Activated effector memory CD4-positive, alpha-beta T cell treated with anti-CD3 and anti-CD28 coated beads, Interleukin-2, amount 50 U/mL, for 16 hours (primary cell): ENCODE results near the gene ZNF311.

ENCODE experiments used
- DNase-seq: peaks from one replicate; pipeline ENCODE4 v3.0.0-alpha.2; 2020

ZNF311 gene

GRCh38 chr6:29005183-29005885, at the start of gene ZNF311:
TSS of gene ZNF311 (minus strand) at chr6:29005315. CDS start at chr6:29003954, 1,361 bp downstream.
- DNase-seq, result no peak

GRCh38 chr6:29051680-29052079, 46.6 kb upstream of the ZNF311 start:
- no peak for DNase-seq

GRCh38 chr6:29045075-29045474, 40.0 kb upstream of the ZNF311 start, which contains the start of gene OR2W1:
TSS of gene OR2W1 (minus strand) at chr6:29045175. CDS start at chr6:29045175, 0 bp downstream.
- no peak for DNase-seq

GRCh38 chr6:29035951-29036350, 30.8 kb upstream of the ZNF311 start:
- DNase-seq, result no peak

GRCh38 chr6:29028821-29029220, 23.7 kb upstream of the ZNF311 start:
- no peak for DNase-seq

GRCh38 chr6:29025927-29026585, 20.9 kb upstream of the ZNF311 start:
- DNase-seq, result no peak

GRCh38 chr6:29021434-29021833, 16.3 kb upstream of the ZNF311 start:
- DNase-seq, result no peak

- DNase-seq, result no peak
Observed at GRCh38 chr6:29019629-29020028, 14.5 kb upstream of the ZNF311 start.

GRCh38 chr6:29017428-29017802, 12.3 kb upstream of the ZNF311 start:
- no peak for DNase-seq

GRCh38 chr6:29016559-29017427, 11.7 kb upstream of the ZNF311 start:
- peak; percentile 93 for DNase-seq

GRCh38 chr6:29014729-29015608, 9.9 kb upstream of the ZNF311 start:
- DNase-seq, result no peak

- peak; percentile 75 for DNase-seq
Observed at GRCh38 chr6:29011276-29011734, 6.2 kb upstream of the ZNF311 start.

- DNase-seq, result no peak
Observed at GRCh38 chr6:29009358-29009757, 4.2 kb upstream of the ZNF311 start.

GRCh38 chr6:29008089-29008488, 3.0 kb upstream of the ZNF311 start:
- no peak for DNase-seq

GRCh38 chr6:28996844-28997510, 8.1 kb downstream of the ZNF311 start:
- no peak for DNase-seq

- DNase-seq, result no peak
Observed at GRCh38 chr6:28995093-28995650, 9.9 kb downstream of the ZNF311 start.

GRCh38 chr6:28988536-28989311, 16.4 kb downstream of the ZNF311 start:
- peak; percentile 89 for DNase-seq

- no peak for DNase-seq
Observed at GRCh38 chr6:28985462-28986164, 19.5 kb downstream of the ZNF311 start.

- no peak for DNase-seq
Observed at GRCh38 chr6:28983838-28984237, 21.3 kb downstream of the ZNF311 start.
